ENCODE results near the gene QPCT.
"Not testable (repeated sequence)": the region's sequence is repeated elsewhere in the genome, so short reads cannot be mapped to it uniquely, and the experiment has no call there.

DNA sequence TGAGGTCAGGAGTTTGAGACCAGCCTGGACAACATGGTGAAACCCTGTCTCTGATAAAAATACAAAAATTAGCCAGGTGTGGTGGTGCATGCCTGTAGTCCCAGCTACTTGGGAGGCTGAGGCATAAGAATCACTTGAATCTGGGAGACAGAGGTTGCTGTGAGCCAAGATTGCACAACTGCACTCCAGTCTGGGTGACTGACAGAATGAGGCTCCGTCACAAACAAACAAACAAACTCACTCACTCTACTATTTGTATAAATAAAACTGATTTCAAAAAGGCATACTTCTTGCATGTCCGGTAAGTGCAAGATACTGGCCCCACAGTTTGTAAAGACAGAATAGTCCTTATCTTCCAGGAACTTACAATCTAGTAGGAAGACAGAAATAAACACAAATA is 49.6 kb upstream of the QPCT start:
- TF ChIP-seq, protein P1, sequence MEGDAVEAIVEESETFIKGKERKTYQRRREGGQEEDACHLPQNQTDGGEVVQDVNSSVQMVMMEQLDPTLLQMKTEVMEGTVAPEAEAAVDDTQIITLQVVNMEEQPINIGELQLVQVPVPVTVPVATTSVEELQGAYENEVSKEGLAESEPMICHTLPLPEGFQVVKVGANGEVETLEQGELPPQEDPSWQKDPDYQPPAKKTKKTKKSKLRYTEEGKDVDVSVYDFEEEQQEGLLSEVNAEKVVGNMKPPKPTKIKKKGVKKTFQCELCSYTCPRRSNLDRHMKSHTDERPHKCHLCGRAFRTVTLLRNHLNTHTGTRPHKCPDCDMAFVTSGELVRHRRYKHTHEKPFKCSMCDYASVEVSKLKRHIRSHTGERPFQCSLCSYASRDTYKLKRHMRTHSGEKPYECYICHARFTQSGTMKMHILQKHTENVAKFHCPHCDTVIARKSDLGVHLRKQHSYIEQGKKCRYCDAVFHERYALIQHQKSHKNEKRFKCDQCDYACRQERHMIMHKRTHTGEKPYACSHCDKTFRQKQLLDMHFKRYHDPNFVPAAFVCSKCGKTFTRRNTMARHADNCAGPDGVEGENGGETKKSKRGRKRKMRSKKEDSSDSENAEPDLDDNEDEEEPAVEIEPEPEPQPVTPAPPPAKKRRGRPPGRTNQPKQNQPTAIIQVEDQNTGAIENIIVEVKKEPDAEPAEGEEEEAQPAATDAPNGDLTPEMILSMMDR (IDR thresholded peaks at IDR 0.05; ENCODE audit: low read depth, low read length, poor library complexity, severe bottlenecking), result not testable (repeated sequence)
- not testable (repeated sequence) for TF ChIP-seq EZH2phosphoT487 (IDR thresholded peaks at IDR 0.05; ENCODE audit: borderline replicate concordance, low read length)
